ENCODE data around the gene CELF4.
"Not testable (repeated sequence)": the region's sequence is repeated elsewhere in the genome, so short reads cannot be mapped to it uniquely, and the experiment has no call there.

CELF4 gene

GRCh38 chr18:37491526-37491925 is 74.1 kb downstream of the CELF4 start:
- no peak for DNase-seq

- no peak for DNase-seq
These were observed 75.6 kb downstream of the CELF4 start for GRCh38 chr18:37489998-37490397.

- no peak for DNase-seq
These were observed 76.6 kb downstream of the CELF4 start for GRCh38 chr18:37489011-37489410.

GRCh38 chr18:37487400-37487867 is 78.2 kb downstream of the CELF4 start:
- DNase-seq: no peak

GRCh38 chr18:37486848-37487247 is 78.8 kb downstream of the CELF4 start:
- DNase-seq: no peak

GRCh38 chr18:37484983-37485834 is 80.4 kb downstream of the CELF4 start:
- no peak for DNase-seq

- no peak for DNase-seq
These were observed 81.4 kb downstream of the CELF4 start for GRCh38 chr18:37483984-37484819.

- no peak for DNase-seq
These were observed 82.2 kb downstream of the CELF4 start for GRCh38 chr18:37483221-37483971.

- no peak for DNase-seq
These were observed 83.2 kb downstream of the CELF4 start for GRCh38 chr18:37482433-37482832.

GRCh38 chr18:37482002-37482401 is 83.6 kb downstream of the CELF4 start:
- no peak for DNase-seq

- DNase-seq: no peak
These were observed 84.1 kb downstream of the CELF4 start for GRCh38 chr18:37481491-37481890.

- no peak for DNase-seq
These were observed 84.5 kb downstream of the CELF4 start for GRCh38 chr18:37481072-37481471.

GRCh38 chr18:37476611-37477295 is 88.8 kb downstream of the CELF4 start:
- DNase-seq: no peak

- DNase-seq: no peak
These were observed 89.4 kb downstream of the CELF4 start for GRCh38 chr18:37476182-37476581.

- DNase-seq: no peak
These were observed 92.3 kb downstream of the CELF4 start for GRCh38 chr18:37473195-37473840.

- no peak for DNase-seq
These were observed 94.0 kb downstream of the CELF4 start for GRCh38 chr18:37471637-37472036.

- no peak for DNase-seq
These were observed 94.6 kb downstream of the CELF4 start for GRCh38 chr18:37470986-37471385.

GRCh38 chr18:37467002-37467662 is 98.5 kb downstream of the CELF4 start:
- no peak for DNase-seq

- DNase-seq: no peak
These were observed 99.6 kb downstream of the CELF4 start for GRCh38 chr18:37465958-37466357.

- DNase-seq: no peak
These were observed 101.3 kb downstream of the CELF4 start for GRCh38 chr18:37464257-37464656.

- not testable (repeated sequence) for DNase-seq
These were observed 104.3 kb downstream of the CELF4 start for GRCh38 chr18:37461329-37461728.

Measured in CD4-positive, alpha-beta T cell treated with Interleukin-10 for 1 hour (primary cell).